Right atrium auricular region (tissue), 2 donors: ENCODE results near the gene SATB1. TPM values are rescaled to one million over a fixed set of nuclear protein-coding genes. Genes with fewer than 3 reads are reported as not detected.

ENCODE experiments used
- DNase-seq: peaks from one replicate; pipeline ENCODE4 v3.0.0-alpha.2; 2019; ENCODE audit warnings: low spot score
- H3K27ac ChIP-seq, 2 donors: fragments of 200-600 bp; sonication (generic); 1 replicate in 1 of 2; 2 replicates in 1 of 2; pipeline ENCODE4 v1.5.1; 2016 to 2019
- H3K27me3 ChIP-seq, 2 donors: fragments of 200-600 bp; sonication (generic); one replicate each; pipeline versions ENCODE4 v1.5.1 to v1.6.0; 2017 to 2019
- H3K36me3 ChIP-seq: fragments of 200-600 bp; sonication (generic); one replicate; pipeline ENCODE4 v1.5.1; 2016
- H3K4me1 ChIP-seq, 2 donors: fragments of 200-600 bp; sonication (generic); one replicate each; pipeline versions ENCODE4 v1.5.1 to v1.6.0; 2017 to 2019
- H3K4me3 ChIP-seq, 2 donors: fragments of 200-600 bp; sonication (generic); 1 replicate in 1 of 2; 2 replicates in 1 of 2; pipeline ENCODE4 v1.5.1; 2017 to 2019; ENCODE audit warnings: mild to moderate bottlenecking in 1 of 2, moderate library complexity in 1 of 2
- H3K9me3 ChIP-seq, 2 donors: fragments of 200-600 bp; sonication (generic); one replicate each; pipeline ENCODE4 v1.5.1; 2019
- total RNA-seq, 2 donors: library from RNA; depleted of rRNA; stranded (reverse); fragments of >200 nt; gene quantifications; one replicate each; pipeline ENCODE4 v1.1.0, GENCODE V29; 2016
- TF ChIP-seq, protein P1 (sequence below), 2 donors: fragments of 200-600 bp; sonication (generic); IDR thresholded peaks; one replicate each; pipeline ENCODE4 v1.5.1; 2019; ENCODE audit warnings: antibody characterized with exemption in 2 of 2

SATB1 gene
- total RNA-seq, 2 donors from 2014 or later: 41.6 to 45.2 TPM

DNA sequence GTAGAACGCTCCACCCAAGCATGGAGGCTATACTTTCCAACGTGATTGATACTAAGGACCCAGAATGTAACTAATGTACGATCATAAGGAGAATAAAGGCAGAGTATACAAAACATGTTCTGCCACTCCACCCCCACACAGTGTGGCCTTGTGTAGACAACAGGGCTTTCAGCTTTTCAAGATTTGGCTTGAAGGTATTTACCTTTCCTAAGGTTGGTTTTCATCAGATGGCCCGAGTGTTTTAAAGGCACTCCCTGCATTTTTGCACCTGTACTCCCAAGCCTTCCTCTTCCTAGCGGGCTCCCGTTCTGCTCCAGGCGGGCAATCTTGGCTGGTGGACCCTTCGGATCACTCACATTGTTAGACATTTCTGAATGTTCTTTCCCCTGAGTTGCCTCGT, 4.6 kb downstream of the SATB1 start:
- peaks cover 15% of the 10 kb centered on the region for H3K36me3 ChIP-seq
- TF ChIP-seq, protein P1, sequence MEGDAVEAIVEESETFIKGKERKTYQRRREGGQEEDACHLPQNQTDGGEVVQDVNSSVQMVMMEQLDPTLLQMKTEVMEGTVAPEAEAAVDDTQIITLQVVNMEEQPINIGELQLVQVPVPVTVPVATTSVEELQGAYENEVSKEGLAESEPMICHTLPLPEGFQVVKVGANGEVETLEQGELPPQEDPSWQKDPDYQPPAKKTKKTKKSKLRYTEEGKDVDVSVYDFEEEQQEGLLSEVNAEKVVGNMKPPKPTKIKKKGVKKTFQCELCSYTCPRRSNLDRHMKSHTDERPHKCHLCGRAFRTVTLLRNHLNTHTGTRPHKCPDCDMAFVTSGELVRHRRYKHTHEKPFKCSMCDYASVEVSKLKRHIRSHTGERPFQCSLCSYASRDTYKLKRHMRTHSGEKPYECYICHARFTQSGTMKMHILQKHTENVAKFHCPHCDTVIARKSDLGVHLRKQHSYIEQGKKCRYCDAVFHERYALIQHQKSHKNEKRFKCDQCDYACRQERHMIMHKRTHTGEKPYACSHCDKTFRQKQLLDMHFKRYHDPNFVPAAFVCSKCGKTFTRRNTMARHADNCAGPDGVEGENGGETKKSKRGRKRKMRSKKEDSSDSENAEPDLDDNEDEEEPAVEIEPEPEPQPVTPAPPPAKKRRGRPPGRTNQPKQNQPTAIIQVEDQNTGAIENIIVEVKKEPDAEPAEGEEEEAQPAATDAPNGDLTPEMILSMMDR (IDR thresholded peaks at IDR 0.05): no peak
- no peak for DNase-seq
- no peak overlapping the region for H3K4me3 ChIP-seq
- H3K27me3 ChIP-seq: no peaks in the 10 kb centered on the region
- H3K27ac ChIP-seq: no peak overlapping the region
- no peaks in the 10 kb centered on the region for H3K9me3 ChIP-seq
- H3K4me1 ChIP-seq: peaks cover 0 to 29% of the 10 kb centered on the region in 2 donors

DNA sequence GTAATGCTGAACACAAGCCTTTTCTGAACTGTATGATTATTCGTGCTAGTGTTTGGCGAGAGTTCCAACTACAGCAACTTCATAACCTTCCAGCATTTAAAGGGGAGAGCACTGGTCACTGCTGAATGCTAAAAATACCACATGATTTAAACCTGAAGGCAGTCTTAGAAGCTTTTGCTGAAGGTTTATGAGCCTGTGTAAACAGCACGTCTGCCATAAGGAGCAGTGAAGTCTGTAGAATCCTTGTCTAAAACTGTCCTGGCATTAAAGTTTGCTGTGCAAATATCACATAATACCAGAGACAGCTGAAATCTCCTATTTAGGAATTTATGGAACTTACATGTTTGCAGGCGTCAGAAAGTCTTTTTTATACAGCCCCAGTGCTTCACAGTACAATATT, 5.9 kb downstream of the SATB1 start:
- DNase-seq: no peak
- Histone ChIP-seq H3K27ac (peak overlapping the region; percentile 32 to 62), H3K4me1 (peaks cover 0 to 29% of the 10 kb centered on the region in 2 donors), H3K36me3 (peaks cover 22% of the 10 kb centered on the region), H3K4me3 (no peak overlapping the region), H3K27me3 (no peaks in the 10 kb centered on the region), H3K9me3 (no peaks in the 10 kb centered on the region)
- TF ChIP-seq, protein P1 (IDR thresholded peaks at IDR 0.05): no peak

GRCh38 chr3:18417904-18418572, 7.1 kb downstream of the SATB1 start:
- Histone ChIP-seq H3K27me3 (no peaks in the 10 kb centered on the region), H3K9me3 (no peaks in the 10 kb centered on the region), H3K27ac (no peak overlapping the region), H3K36me3 (peaks cover 22% of the 10 kb centered on the region), H3K4me1 (peaks cover 0 to 26% of the 10 kb centered on the region in 2 donors), H3K4me3 (no peak overlapping the region)
- no peak for DNase-seq
- TF ChIP-seq, protein P1 (IDR thresholded peaks at IDR 0.05): no peak

- Histone ChIP-seq H3K4me1 (peaks cover 0 to 16% of the 10 kb centered on the region in 2 donors), H3K9me3 (no peaks in the 10 kb centered on the region), H3K36me3 (peaks cover 22% of the 10 kb centered on the region), H3K4me3 (no peak overlapping the region), H3K27ac (no peak overlapping the region), H3K27me3 (no peaks in the 10 kb centered on the region)
- TF ChIP-seq, protein P1 (IDR thresholded peaks at IDR 0.05): no peak
- DNase-seq: no peak
Observed at GRCh38 chr3:18416332-18416731, 8.8 kb downstream of the SATB1 start.

GRCh38 chr3:18415839-18416238, 9.3 kb downstream of the SATB1 start:
- TF ChIP-seq, protein P1 (IDR thresholded peaks at IDR 0.05): no peak
- H3K4me3 ChIP-seq: no peak overlapping the region
- H3K36me3 ChIP-seq: peaks cover 22% of the 10 kb centered on the region
- H3K4me1 ChIP-seq: peaks cover 0 to 16% of the 10 kb centered on the region in 2 donors
- no peaks in the 10 kb centered on the region for H3K27me3 ChIP-seq
- no peaks in the 10 kb centered on the region for H3K9me3 ChIP-seq
- H3K27ac ChIP-seq: no peak overlapping the region
- DNase-seq: no peak

DNA sequence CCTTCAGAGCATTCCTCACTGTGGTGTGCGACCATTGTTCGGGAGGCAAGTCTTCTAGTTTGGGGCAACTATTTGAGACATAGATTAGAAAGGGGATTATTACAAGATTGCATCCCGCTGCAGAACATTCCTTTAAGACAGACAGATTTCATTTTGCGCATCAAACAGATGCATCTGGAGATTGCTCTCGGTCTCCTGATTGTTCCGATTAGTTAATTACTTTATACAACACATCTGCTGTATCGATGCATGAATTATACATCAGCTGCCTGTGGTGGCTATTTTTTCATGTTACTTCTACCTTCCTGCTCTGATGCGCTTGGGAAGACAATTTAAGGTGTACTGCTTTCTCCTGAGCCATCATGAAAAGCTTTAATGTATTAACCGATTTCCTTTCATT, 10.0 kb downstream of the SATB1 start:
- Histone ChIP-seq H3K9me3 (no peaks in the 10 kb centered on the region), H3K4me3 (no peak overlapping the region), H3K27ac (no peak overlapping the region), H3K36me3 (peaks cover 22% of the 10 kb centered on the region), H3K4me1 (peaks cover 0 to 16% of the 10 kb centered on the region in 2 donors), H3K27me3 (no peaks in the 10 kb centered on the region)
- DNase-seq: no peak
- TF ChIP-seq, protein P1 (IDR thresholded peaks at IDR 0.05): no peak
